Stimulated activated memory B cell treated with anti-CD40 and anti-IgM and Interleukin-4, amounts not matched to agents 10 μg/mL and 1 μg/mL and 100 μg/mL, for 72 hours (primary cell): ENCODE measurements around the gene SLX9.
A peak's percentile ranks its signal among the peaks of the same experiment; 100 is the strongest.
"Not testable (repeated sequence)": the region's sequence is repeated elsewhere in the genome, so short reads cannot be mapped to it uniquely, and the experiment has no call there.

ENCODE experiments used
- ATAC-seq: fragments of 150-1000 bp; cut with Tn5 transposase; 2 replicates; pipeline ENCODE4 v1.10.0; 2021
- H3K27ac Mint-ChIP-seq: one replicate; pipeline ENCODE4 v1.8.0; 2022; ENCODE audit warnings: mild to moderate bottlenecking, mixed read lengths
- H3K27me3 Mint-ChIP-seq: one replicate; pipeline ENCODE4 v1.8.0; 2022; ENCODE audit warnings: mixed read lengths
- H3K36me3 Mint-ChIP-seq: one replicate; pipeline ENCODE4 v1.8.0; 2022; ENCODE audit warnings: mixed read lengths
- H3K4me1 Mint-ChIP-seq: one replicate; pipeline ENCODE4 v1.8.0; 2022; ENCODE audit warnings: mixed read lengths
- H3K4me3 Mint-ChIP-seq: one replicate; pipeline ENCODE4 v1.8.0; 2022; ENCODE audit warnings: mild to moderate bottlenecking, moderate library complexity, mixed read lengths
- H3K9me3 Mint-ChIP-seq: one replicate; pipeline ENCODE4 v1.8.0; 2022; ENCODE audit warnings: mixed read lengths

The SLX9 gene

DNA sequence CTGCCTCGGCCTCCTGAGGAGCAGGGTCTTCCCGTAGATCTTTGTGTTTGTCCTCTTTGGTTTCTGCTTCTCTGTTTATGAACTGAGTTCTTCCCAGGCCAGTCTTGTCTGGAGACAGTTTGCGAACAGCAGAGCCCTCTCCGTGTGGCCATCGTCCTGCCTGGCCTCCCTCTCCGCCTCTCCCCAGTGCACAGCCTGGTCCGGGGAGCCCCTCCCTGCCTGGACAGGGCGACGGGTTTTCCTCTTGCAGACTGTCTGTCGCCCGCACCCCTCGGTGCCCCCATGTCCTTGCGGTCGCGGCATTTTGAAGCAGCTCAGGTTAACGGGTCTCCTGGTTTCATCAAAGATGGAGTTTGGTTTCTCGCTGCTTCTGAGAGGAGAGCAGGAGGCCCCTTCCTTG is 34.8 kb downstream of the SLX9 start:
- no peak overlapping the region for H3K4me3 Mint-ChIP-seq
- no peak for ATAC-seq
- no peak overlapping the region for H3K27ac Mint-ChIP-seq
- no peaks in the 10 kb centered on the region for H3K27me3 Mint-ChIP-seq
- peaks cover 28% of the 10 kb centered on the region for H3K36me3 Mint-ChIP-seq
- no peaks in the 10 kb centered on the region for H3K9me3 Mint-ChIP-seq
- H3K4me1 Mint-ChIP-seq, result no peaks in the 10 kb centered on the region

DNA sequence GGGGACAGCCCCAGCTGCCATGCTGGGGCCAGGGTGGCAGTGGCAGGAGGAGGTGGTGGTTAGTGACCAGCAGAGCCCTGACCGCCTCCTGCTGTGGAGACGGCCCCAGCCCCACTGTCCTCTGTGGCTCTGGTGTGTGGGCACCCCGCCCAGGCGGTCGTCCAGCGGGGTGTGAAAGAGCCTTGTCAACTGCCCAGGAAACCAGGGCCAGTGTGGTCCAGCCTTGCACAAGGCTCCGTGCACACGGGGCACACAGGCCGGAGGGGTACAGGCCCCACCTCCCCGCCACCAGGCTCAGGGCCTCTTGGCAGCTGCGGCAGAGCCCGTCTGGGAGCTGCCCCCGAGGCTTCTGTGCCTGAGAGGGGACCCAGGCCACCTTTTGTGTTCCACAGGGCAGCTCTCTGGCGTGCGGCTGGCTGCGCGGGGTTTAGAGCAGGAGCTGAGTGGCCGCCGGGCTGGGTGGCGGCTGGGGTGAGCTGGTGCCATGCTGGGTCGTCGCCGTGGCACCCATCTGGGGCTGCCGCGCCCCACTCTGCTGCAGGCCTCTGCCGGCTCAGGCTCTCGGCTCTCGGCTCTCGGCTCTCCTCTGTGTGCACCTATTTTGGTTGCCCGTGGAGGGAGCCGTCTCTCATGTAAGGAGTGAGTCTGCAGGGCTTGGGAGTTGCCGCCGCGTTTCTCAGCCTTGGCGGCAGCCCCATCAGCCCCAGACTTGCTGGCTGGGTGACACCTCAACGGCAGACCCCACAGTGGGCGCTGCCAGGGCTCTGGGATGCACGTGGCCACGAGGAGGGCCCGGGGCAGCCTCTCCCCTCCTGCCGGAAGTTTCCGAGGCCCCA is 36.1 kb downstream of the SLX9 start:
- Mint-ChIP-seq H3K36me3 (peaks cover 15% of the 10 kb centered on the region), H3K9me3 (no peaks in the 10 kb centered on the region), H3K4me3 (no peak overlapping the region), H3K27me3 (no peaks in the 10 kb centered on the region), H3K27ac (no peak overlapping the region), H3K4me1 (no peaks in the 10 kb centered on the region)
- ATAC-seq, result no peak

DNA sequence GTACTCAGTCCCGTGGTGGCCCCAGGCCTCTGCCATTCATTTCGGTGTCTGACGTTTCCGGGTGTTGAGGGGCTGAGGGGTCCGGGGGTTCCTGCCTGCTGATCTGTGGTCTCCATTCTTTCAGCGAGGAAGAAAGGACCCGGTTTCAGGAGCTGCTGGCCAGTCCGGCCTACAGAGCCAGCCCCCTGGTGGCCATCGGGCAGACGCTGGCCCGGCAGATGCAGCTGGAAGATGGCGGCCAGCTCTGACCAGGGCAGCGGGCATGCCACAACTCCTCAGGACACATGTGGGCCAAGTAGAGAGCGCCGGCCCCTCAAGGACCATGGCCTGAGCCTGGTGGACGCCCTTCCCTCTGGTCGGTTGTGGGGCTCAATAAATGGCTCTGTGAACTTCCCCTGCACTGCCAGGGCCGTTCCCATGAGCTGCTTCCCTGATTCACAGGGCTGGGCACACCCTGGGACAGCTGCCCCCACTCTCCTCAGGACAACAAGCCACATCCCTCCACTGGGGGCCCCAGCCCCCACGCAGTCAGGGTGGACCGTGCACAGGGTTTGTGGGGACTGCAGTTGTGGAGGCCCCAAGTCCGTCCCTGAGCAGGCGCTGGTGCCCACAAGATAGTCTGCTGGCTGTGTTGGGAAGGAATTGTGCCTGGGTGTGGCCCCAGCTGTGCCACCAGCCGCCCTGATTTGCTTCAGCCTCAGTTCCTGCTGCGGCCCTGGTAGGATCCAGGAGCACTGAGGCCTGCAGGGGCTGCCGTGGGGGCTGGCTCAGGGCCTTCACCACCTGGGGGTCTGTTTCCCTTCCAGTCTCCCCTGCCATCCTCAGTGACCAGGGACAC is 36.9 kb downstream of the SLX9 start:
- ATAC-seq, H3K4me1 Mint-ChIP-seq, H3K4me3 Mint-ChIP-seq, H3K9me3 Mint-ChIP-seq, H3K27ac Mint-ChIP-seq, H3K27me3 Mint-ChIP-seq: not testable (repeated sequence)
- peaks cover 13% of the 10 kb centered on the region for H3K36me3 Mint-ChIP-seq

DNA sequence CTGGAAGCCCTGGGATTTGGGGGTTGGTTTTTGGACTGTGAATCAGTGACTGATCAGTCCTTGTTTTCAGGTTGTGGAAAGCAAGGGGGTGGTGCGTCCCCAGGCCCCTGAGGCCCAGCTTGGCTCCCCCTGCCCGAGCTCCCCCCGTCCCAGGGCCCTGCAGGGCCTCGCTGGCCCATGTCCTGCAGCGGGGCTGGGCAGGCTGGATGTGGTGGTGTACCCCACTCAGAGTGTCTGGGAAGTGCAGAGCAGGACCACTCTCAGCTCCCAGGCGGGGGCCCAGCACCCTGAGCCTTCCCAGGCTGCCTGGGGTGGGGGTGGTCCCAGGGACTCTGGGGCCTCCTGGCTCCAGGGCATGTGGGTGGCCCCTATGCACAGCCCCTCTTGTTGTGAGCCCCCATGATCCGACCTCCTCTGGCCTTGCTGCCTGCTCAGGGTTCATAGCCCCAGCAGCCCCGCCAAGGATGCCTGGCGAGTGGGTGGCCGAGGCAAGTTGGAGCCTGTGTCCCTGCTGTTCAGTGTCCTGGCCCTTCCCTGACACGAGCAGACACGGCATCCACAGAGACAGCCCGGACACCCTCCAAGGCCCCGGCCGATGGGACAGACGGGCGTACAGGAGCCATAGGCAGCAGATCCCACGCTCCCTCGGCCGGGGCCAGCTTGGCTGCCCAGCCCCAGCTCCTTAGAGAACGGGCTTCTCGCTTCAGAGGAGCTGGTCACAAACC is 37.9 kb downstream of the SLX9 start:
- H3K9me3 Mint-ChIP-seq, result no peaks in the 10 kb centered on the region
- H3K36me3 Mint-ChIP-seq, result peaks cover 13% of the 10 kb centered on the region
- no peaks in the 10 kb centered on the region for H3K27me3 Mint-ChIP-seq
- ATAC-seq, result peak; percentile 34
- H3K4me1 Mint-ChIP-seq, result no peaks in the 10 kb centered on the region
- no peak overlapping the region for H3K27ac Mint-ChIP-seq
- H3K4me3 Mint-ChIP-seq, result no peak overlapping the region

DNA sequence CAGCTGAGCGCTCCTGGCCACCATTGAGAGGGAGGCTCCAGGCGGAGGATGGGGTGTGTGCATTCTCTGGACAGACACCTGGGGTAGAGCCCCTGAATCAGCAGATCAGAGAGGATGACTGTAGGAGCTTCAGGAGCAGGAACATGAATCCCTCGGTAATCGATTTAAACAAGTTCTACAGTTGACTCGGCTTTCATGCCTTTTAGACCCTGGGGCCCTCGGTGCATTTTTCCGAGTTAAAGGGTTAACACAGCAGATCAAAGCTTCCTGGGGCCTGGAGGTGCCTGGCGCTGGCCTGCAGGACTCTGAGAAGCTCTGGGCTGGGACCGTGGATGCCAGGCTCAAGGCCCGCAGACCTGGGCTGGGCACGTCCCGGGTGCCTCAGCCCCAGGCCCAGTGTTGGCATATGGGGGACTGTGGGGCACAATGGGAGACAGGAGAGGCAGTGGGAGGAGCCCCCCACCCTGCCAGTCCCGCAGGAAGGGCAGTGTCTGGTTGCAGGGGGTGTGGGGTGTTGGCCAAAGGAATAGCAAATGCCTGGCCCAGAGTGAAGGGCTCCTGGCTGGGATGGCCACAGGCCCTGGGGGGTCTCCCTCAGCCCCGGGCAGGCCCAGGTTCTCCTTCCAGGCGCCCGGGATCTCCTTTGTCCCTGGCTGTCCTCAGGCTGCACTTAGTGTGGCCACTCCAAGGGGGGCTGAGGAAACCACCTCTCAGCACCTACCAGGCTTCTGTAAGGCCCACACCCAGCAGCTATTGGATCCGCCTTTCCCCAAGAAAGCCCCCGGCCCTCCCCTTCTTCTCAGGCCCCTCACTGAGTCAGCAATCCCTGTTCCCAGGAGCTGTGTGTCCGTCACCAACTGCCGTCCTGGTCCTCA is 40.1 kb downstream of the SLX9 start:
- H3K27ac Mint-ChIP-seq, result no peak overlapping the region
- no peaks in the 10 kb centered on the region for H3K4me1 Mint-ChIP-seq
- H3K27me3 Mint-ChIP-seq, result no peaks in the 10 kb centered on the region
- peaks cover 5% of the 10 kb centered on the region for H3K36me3 Mint-ChIP-seq
- no peak overlapping the region for H3K4me3 Mint-ChIP-seq
- no peaks in the 10 kb centered on the region for H3K9me3 Mint-ChIP-seq
- no peak for ATAC-seq

DNA sequence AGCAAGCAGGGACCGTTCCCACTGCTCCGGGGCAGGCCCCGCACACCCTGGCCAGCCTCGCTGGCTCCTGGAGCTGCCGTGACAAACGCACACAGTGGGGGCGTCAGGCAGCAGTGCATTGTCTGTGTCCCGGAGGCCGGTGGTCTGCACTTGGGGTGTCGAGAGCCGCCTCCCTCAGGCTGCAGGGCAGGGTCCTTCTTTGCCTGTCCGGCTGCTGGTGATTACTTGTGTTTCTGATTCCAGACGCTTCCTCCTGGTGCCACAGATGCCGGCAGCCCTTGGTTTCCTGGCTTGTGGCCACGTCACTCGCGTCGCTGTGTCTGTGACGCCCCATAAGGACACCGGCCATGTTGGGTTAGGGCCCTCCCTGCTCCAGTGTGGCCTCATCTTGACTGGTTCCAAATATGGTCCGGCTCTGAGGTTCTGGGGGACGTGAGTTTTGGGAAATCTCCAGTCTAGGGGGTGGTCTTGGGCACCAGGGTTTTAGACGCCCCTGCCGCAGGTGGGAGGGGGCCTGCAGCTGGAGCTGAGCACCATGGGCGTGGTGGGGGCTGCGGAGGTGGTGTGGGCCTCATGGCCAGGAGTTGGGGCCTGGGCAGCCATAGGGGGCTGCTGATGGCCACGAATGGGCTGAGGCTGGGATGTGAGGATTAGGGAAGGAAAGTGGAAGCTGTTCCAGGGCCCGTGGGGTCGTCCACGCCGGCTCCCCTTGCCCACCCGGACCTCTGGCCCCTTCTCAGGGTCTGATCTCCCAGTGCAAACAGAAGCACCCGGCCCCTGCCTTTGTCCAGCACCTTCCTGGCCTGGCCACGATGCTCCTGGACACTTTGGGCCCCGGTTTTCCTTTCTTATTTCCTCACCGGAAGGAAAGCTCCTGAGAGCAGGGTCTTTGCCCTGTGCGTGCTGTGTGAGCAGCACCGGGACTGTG is 41.0 kb downstream of the SLX9 start:
- Mint-ChIP-seq H3K9me3 (no peaks in the 10 kb centered on the region), H3K4me1 (no peaks in the 10 kb centered on the region), H3K36me3 (peaks cover 5% of the 10 kb centered on the region), H3K27ac (no peak overlapping the region), H3K27me3 (no peaks in the 10 kb centered on the region), H3K4me3 (no peak overlapping the region)
- no peak for ATAC-seq

DNA sequence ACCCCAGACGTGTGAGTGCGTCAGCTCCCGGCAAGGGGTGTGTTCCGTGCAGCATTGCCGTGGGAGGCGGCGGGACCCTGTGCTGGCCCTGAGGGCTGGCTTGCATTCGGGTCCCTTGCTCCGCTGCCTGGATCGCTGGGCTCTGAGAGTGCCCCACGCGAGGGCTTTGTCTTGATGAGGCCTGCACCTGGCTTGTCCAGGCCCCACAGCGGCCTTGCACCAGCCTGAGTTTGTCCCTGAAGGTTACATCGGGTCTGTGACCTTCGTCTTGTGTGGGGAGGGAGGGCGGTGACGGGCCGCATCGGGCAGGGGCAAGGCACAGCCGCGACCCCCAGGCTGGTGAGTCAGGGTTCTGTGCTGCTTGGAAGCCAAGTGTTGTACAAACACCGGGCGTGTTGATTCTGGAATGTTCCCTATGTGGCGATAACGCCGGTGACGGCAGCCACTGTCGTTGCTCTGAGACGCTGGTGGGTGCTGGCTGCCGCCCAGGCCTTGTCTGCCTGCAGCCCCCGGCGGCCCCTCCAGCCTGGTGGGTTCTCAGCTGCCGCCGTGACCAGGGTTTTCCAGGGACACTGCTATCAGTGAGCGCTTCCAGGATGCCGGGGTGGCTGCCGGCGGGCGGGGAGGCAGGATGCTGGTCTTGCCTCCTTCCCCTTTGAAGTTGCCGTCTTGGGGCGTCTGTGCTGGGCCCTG is 42.9 kb downstream of the SLX9 start:
- Mint-ChIP-seq H3K36me3 (peaks cover 5% of the 10 kb centered on the region), H3K27ac (no peak overlapping the region), H3K27me3 (no peaks in the 10 kb centered on the region), H3K4me3 (no peak overlapping the region), H3K4me1 (no peaks in the 10 kb centered on the region), H3K9me3 (no peaks in the 10 kb centered on the region)
- no peak for ATAC-seq

DNA sequence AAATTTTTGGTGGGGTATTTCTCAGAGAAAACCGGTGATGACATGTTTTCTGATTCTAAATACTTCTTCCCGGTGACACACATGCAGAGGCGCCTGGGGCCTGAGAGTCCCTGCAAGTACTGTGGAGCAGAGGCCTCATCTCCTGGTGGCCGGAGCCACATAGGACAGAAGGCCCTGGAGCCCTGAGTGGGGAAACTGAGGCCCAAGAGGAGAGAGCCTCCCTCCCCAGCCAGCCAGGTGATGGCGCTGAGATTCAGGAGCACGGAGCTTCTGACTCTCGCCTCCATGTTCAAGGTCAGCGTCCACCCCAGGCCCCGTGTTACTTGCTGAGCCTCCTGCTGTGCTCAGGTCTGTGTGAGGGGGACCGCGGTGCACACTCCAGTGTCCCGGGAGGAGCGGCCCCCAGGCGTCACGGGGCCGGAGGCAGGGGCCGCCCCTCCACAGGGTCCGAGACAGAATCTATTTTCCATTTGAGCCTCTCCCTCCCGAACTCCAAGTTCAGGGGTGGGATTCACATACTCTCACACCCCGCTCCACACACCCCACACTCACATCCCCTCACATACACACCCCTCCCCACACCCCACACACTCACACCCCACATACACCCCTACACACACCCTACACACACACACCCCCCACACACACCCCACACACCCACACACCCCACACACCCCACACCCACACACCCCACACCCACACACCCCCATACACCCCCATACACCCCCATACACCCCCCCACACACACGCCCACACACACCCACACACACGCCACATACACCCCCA is 43.8 kb downstream of the SLX9 start:
- Mint-ChIP-seq H3K27me3 (no peaks in the 10 kb centered on the region), H3K9me3 (no peaks in the 10 kb centered on the region), H3K36me3 (no peaks in the 10 kb centered on the region), H3K27ac (no peak overlapping the region), H3K4me3 (no peak overlapping the region), H3K4me1 (no peaks in the 10 kb centered on the region)
- peak; percentile 61 for ATAC-seq

DNA sequence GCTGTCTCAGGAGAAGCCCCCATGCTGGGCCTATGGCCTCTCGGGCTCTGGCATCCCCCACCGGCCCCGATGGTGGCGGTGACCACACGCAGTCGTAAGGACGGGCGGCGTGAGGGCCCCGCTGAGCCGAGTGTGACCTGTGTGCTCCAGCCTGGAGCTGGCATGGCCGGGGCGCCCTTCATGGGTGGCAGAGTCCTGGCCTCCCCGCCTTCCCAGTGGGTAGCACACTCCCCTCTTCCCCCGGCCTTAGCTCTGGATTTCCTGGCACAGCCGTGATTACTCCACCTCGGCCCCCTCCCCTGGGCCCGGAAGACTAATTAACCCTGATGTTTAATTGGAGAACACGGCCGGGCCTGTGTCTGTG is 44.6 kb downstream of the SLX9 start:
- no peaks in the 10 kb centered on the region for H3K36me3 Mint-ChIP-seq
- ATAC-seq, result no peak
- H3K4me3 Mint-ChIP-seq, result no peak overlapping the region
- peaks cover 5% of the 10 kb centered on the region for H3K27me3 Mint-ChIP-seq
- H3K27ac Mint-ChIP-seq, result no peak overlapping the region
- H3K4me1 Mint-ChIP-seq, result peaks cover 3% of the 10 kb centered on the region
- no peaks in the 10 kb centered on the region for H3K9me3 Mint-ChIP-seq

DNA sequence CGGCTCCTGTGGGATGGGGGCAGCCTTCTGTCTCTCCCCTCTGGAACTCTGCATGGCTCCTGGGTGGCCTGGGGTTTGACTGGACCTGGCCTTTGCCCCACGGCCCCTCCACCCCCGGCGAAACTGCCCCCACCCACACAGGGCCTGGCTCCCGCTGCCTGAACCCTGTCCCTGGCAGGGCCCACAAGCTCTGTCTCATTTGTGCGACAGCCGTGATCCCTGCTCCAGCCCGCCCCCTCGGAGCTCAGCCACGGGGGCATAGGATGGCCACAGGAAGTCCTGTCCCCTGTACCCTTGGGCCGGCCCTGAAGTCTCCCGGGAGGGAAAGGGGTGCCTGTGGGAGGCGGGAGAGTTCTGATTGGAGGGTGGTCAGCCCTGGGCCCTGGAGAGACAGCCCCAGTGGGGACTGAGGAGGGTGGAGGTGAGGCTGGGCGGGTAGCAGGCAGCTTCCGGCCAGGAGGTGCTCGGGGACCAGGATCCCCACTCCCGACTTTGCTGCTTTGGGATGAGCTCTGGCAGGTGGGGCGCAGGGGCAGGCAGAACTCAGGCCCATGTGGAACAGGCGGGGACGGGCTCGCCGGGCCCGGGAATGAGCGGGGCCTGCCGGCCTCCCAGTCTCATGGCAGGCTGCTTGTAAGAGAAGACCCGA is 45.1 kb downstream of the SLX9 start:
- Mint-ChIP-seq H3K36me3 (no peaks in the 10 kb centered on the region), H3K4me1 (peaks cover 7% of the 10 kb centered on the region), H3K27me3 (peaks cover 10% of the 10 kb centered on the region), H3K27ac (no peak overlapping the region), H3K4me3 (no peak overlapping the region), H3K9me3 (no peaks in the 10 kb centered on the region)
- no peak for ATAC-seq

DNA sequence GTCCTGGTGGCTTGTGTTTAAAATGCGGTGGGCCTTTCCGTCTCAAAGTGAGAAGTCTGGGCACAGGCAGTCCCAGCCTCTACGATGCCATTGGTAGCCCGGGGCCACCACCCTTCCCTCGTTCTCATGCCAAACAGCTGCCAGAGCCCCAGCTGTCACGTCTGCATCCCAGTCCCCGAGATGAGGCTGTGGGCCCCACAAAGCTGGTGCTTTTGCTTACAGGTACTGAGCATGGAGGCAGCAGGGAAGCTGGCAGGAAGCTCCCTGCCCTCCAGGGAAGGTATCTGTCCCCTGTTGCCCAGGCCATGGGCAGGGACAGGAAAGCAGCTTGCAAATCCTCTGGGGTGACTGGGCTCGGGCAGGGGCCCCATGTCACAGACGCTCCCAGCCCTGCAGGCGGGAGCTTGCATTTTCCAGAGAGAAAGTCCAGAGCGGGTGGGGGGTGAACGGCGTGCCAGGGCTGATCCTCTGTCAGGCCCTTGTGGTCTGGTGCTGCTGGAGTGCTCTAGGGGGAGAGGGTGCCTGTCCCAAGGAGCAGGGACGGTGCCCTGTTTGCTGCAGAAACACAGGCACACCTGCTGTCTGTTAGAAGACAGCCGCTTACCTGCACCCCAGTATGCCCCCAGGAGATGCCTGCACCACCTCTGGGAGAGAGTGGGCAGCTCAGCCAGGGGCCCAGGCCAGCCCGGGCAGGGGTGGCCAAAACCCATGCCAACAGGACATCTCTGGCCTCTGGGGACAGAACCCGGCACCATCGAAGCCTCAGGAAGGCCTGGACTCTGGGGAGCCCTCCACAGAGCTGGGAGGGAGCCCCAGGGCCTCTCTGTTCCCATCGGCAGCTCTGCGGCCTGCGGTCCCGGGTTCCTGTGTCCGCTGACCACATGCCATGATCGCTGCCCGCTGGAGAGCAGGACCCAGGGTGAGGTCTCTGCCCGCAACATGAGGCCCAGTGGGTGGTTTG is 45.9 kb downstream of the SLX9 start:
- H3K4me3 Mint-ChIP-seq, result no peak overlapping the region
- no peaks in the 10 kb centered on the region for H3K9me3 Mint-ChIP-seq
- peaks cover 18% of the 10 kb centered on the region for H3K27me3 Mint-ChIP-seq
- no peak overlapping the region for H3K27ac Mint-ChIP-seq
- ATAC-seq, result no peak
- no peaks in the 10 kb centered on the region for H3K36me3 Mint-ChIP-seq
- peaks cover 7% of the 10 kb centered on the region for H3K4me1 Mint-ChIP-seq
